Upper lobe of left lung (tissue), 4 donors: ENCODE measurements around the gene PIP5K1C.

Experiments
- CTCF ChIP-seq, 6 experiments: fragments of 450-650 bp in 4 of 6; fragments of 200-600 bp in 2 of 6; sonication (generic) in 2 of 6; IDR thresholded peaks; one replicate each; pipeline ENCODE4 v1.5.1; 2016 to 2019; ENCODE audit warnings: antibody characterized with exemption in 6 of 6
- EP300 ChIP-seq, 4 donors: sonication (generic); formaldehyde crosslinking; IDR thresholded peaks; one replicate each; pipeline ENCODE4 v1.5.1; 2017; ENCODE audit warnings: antibody characterized with exemption in 4 of 4, control low read depth in 2 of 4
- POLR2A ChIP-seq, 4 donors: fragments of 450-650 bp; IDR thresholded peaks; one replicate each; pipeline ENCODE4 v1.5.1; 2016 to 2017; ENCODE audit warnings: antibody characterized with exemption in 4 of 4, mild to moderate bottlenecking in 2 of 4
- POLR2AphosphoS5 ChIP-seq, 2 donors: sonication (generic); formaldehyde crosslinking; IDR thresholded peaks; one replicate each; pipeline ENCODE4 v1.5.1; 2017; ENCODE audit warnings: antibody characterized with exemption in 2 of 2

- TF ChIP-seq CTCF (IDR thresholded peaks at IDR 0.05), result no peak
- no peak for TF ChIP-seq POLR2AphosphoS5 (IDR thresholded peaks at IDR 0.05)
- no peak for TF ChIP-seq POLR2A (IDR thresholded peaks at IDR 0.05)
- no peak for TF ChIP-seq EP300 (IDR thresholded peaks at IDR 0.05)
Measured at GRCh38 chr19:3664879-3665642, 35.2 kb downstream of the PIP5K1C start.
